Neutrophil (primary cell): ENCODE measurements around the gene MAPK8IP1.

Experiments
- H3K27ac ChIP-seq: fragments of 200-600 bp; sonication (generic); 2 replicates; pipeline ENCODE4 v1.5.1; 2016; ENCODE audit warnings: mild to moderate bottlenecking, moderate library complexity
- H3K27me3 ChIP-seq: fragments of 200-600 bp; sonication (generic); 2 replicates; pipeline ENCODE4 v1.6.0; 2016; ENCODE audit warnings: mild to moderate bottlenecking
- H3K36me3 ChIP-seq: fragments of 200-600 bp; sonication (generic); 2 replicates; pipeline ENCODE4 v1.5.1; 2017
- H3K4me1 ChIP-seq, 2 experiments: fragments of 200-600 bp in 1 of 2; sonication (generic) in 1 of 2; 1 replicate in 1 of 2; 2 replicates in 1 of 2; pipeline versions ENCODE4 v1.5.1 to v1.6.1; 2013 to 2016; ENCODE audit warnings: low read depth in 1 of 2, low read length in 1 of 2, mild to moderate bottlenecking in 1 of 2, moderate library complexity in 1 of 2; ENCODE audit not compliant: control insufficient read depth in 1 of 2, insufficient read depth in 1 of 2
- H3K4me3 ChIP-seq, 2 experiments: fragments of 200-600 bp in 1 of 2; sonication (generic) in 1 of 2; 1 replicate in 1 of 2; 2 replicates in 1 of 2; pipeline ENCODE4 v1.5.1; 2013 to 2016; ENCODE audit warnings: low read depth in 1 of 2, low read length in 1 of 2, mild to moderate bottlenecking in 1 of 2, moderate library complexity in 1 of 2
- H3K9me3 ChIP-seq: fragments of 200-600 bp; sonication (generic); 2 replicates; pipeline ENCODE4 v1.5.1; 2016
- TF ChIP-seq, protein P1 (sequence below): fragments of 200-600 bp; sonication (generic); IDR thresholded peaks from 2 replicates; pipeline ENCODE4 v1.5.1; 2016; ENCODE audit warnings: antibody characterized with exemption

Gene MAPK8IP1

GRCh38 chr11:45917286-45917622 is 31.8 kb downstream of the MAPK8IP1 start:
- Histone ChIP-seq H3K4me3 (peak overlapping the region; percentile 93 to 98), H3K27ac (peak overlapping the region; percentile 97), H3K9me3 (no peaks in the 10 kb centered on the region), H3K27me3 (peaks cover 27% of the 10 kb centered on the region), H3K4me1 (peaks cover 29 to 32% of the 10 kb centered on the region in 2 experiments), H3K36me3 (peaks cover 41% of the 10 kb centered on the region)
- TF ChIP-seq, protein P1, sequence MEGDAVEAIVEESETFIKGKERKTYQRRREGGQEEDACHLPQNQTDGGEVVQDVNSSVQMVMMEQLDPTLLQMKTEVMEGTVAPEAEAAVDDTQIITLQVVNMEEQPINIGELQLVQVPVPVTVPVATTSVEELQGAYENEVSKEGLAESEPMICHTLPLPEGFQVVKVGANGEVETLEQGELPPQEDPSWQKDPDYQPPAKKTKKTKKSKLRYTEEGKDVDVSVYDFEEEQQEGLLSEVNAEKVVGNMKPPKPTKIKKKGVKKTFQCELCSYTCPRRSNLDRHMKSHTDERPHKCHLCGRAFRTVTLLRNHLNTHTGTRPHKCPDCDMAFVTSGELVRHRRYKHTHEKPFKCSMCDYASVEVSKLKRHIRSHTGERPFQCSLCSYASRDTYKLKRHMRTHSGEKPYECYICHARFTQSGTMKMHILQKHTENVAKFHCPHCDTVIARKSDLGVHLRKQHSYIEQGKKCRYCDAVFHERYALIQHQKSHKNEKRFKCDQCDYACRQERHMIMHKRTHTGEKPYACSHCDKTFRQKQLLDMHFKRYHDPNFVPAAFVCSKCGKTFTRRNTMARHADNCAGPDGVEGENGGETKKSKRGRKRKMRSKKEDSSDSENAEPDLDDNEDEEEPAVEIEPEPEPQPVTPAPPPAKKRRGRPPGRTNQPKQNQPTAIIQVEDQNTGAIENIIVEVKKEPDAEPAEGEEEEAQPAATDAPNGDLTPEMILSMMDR, result no peak

- peak within 1 kb of the TSS; percentile 93 to 98 for H3K4me3 ChIP-seq
- peak within 1 kb of the TSS; percentile 97 for H3K27ac ChIP-seq
- no peaks in the 10 kb centered on the region for H3K9me3 ChIP-seq
- H3K27me3 ChIP-seq, result peaks cover 32% of the 10 kb centered on the region
- H3K36me3 ChIP-seq, result peaks cover 36% of the 10 kb centered on the region
- peaks cover 34 to 37% of the 10 kb centered on the region in 2 experiments for H3K4me1 ChIP-seq
- TF ChIP-seq, protein P1, result peak; percentile 32
Observed at GRCh38 chr11:45917623-45918330, 32.3 kb downstream of the MAPK8IP1 start, which contains the start of gene PEX16. Gene PEX16, minus strand, starts transcription at chr11:45917877. Its CDS starts 66 bp downstream, at chr11:45917811.

- Histone ChIP-seq H3K27me3 (peaks cover 39% of the 10 kb centered on the region), H3K27ac (peak overlapping the region; percentile 97), H3K4me3 (peak overlapping the region; percentile 93 to 98), H3K9me3 (no peaks in the 10 kb centered on the region), H3K4me1 (peaks cover 40 to 44% of the 10 kb centered on the region in 2 experiments), H3K36me3 (peaks cover 29% of the 10 kb centered on the region)
- TF ChIP-seq, protein P1, result peak; percentile 29
Observed at GRCh38 chr11:45918331-45918941, 33.0 kb downstream of the MAPK8IP1 start.

GRCh38 chr11:45918962-45919675 is 33.7 kb downstream of the MAPK8IP1 start:
- H3K4me1 ChIP-seq, result peaks cover 41 to 44% of the 10 kb centered on the region in 2 experiments
- peak overlapping the region; percentile 97 for H3K27ac ChIP-seq
- H3K27me3 ChIP-seq, result peaks cover 46% of the 10 kb centered on the region
- H3K4me3 ChIP-seq, result peak overlapping the region; percentile 93 to 98
- TF ChIP-seq, protein P1, result no peak
- H3K9me3 ChIP-seq, result no peaks in the 10 kb centered on the region
- peaks cover 22% of the 10 kb centered on the region for H3K36me3 ChIP-seq

GRCh38 chr11:45919806-45920530 is 34.5 kb downstream of the MAPK8IP1 start:
- Histone ChIP-seq H3K4me3 (no peak overlapping the region), H3K4me1 (peaks cover 41 to 44% of the 10 kb centered on the region in 2 experiments)

More at GRCh38 chr11:45919806-45920530, 34.5 kb downstream of the MAPK8IP1 start:
- TF ChIP-seq, protein P1, result no peak
- Histone ChIP-seq H3K27ac (no peak overlapping the region), H3K9me3 (no peaks in the 10 kb centered on the region), H3K36me3 (peaks cover 14% of the 10 kb centered on the region), H3K27me3 (peaks cover 54% of the 10 kb centered on the region)
